Measurements from ENCODE around the gene TPH2. TPM values are rescaled to one million over a fixed set of nuclear protein-coding genes. Genes with fewer than 3 reads are reported as not detected.

TPH2 gene
- total RNA-seq, 1 donor from 2014 or later: not detected

DNA sequence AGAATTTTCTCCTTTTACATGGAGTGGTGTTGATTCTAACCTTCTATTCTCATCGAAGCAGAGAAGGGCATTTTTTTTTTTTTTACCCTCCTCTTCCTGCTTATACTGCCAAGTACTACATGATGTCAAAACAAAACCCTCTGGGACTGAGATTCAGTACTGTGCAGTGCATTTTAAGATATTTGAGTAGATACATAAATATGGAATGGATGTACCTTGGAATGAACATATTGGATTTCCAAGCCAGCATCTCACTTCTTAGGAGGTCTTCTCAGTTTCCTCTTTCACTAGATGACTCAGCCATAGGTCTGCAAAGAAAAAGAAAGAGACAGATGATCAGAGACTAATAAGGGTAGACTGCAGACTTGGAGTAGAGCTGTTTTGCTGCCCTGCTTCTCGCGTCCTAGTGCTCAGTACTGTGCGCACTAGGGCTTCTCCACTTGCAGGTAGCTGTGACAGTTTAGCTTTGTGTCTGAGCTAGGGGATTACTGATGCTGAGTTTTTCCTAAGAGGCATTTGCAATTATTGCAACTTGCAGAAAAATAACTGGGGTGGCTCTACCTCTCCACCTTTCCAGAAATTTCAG is 20.4 kb downstream of the TPH2 start:
- H3K27ac ChIP-seq: no peak overlapping the region
- intact Hi-C loops (cut with DNase I): no loop called here
- no peak for TF ChIP-seq CTCF (IDR thresholded peaks at IDR 0.05)
- H3K27me3 ChIP-seq: no peaks in the 10 kb centered on the region
- no peak overlapping the region for H3K4me3 ChIP-seq
- no peaks in the 10 kb centered on the region for H3K36me3 ChIP-seq
- H3K4me1 ChIP-seq: no peaks in the 10 kb centered on the region
- H3K9me3 ChIP-seq: no peaks in the 10 kb centered on the region
- DNase-seq (ENCODE audit: low spot score in 2 of 2): no peak

GRCh38 chr12:71967211-71967610 is 28.6 kb downstream of the TPH2 start:
- Histone ChIP-seq H3K27me3 (no peaks in the 10 kb centered on the region), H3K4me1 (no peaks in the 10 kb centered on the region), H3K4me3 (no peak overlapping the region), H3K27ac (no peak overlapping the region), H3K9me3 (no peaks in the 10 kb centered on the region), H3K36me3 (no peaks in the 10 kb centered on the region)
- intact Hi-C loops (cut with DNase I): no loop called here
- no peak for DNase-seq (ENCODE audit: low spot score in 2 of 2)
- TF ChIP-seq CTCF (IDR thresholded peaks at IDR 0.05): no peak

DNA sequence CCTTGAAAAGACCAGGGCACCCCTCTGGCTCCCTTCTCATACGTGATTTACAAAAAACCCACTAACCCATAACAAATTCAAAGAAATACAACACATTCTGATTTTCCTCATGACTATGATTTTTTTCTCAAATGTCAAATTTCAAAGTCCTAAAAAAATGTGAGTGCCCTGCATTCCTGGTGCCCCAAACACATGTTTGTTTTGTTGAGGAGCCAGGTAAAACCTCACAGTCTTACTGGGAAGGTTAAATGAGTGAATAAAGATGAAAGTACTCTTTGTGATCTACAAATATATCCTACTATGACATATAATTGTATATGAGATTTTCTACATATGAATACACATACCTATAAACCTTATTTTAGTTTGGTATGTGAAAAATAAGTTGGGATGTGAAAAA is 30.7 kb downstream of the TPH2 start:
- H3K36me3 ChIP-seq: no peaks in the 10 kb centered on the region
- TF ChIP-seq CTCF (IDR thresholded peaks at IDR 0.05): no peak
- no peaks in the 10 kb centered on the region for H3K9me3 ChIP-seq
- no peak overlapping the region for H3K27ac ChIP-seq
- intact Hi-C loops (cut with DNase I): no loop called here
- H3K27me3 ChIP-seq: no peaks in the 10 kb centered on the region
- H3K4me1 ChIP-seq: no peaks in the 10 kb centered on the region
- H3K4me3 ChIP-seq: no peak overlapping the region
- DNase-seq (ENCODE audit: low spot score in 2 of 2): no peak

DNA sequence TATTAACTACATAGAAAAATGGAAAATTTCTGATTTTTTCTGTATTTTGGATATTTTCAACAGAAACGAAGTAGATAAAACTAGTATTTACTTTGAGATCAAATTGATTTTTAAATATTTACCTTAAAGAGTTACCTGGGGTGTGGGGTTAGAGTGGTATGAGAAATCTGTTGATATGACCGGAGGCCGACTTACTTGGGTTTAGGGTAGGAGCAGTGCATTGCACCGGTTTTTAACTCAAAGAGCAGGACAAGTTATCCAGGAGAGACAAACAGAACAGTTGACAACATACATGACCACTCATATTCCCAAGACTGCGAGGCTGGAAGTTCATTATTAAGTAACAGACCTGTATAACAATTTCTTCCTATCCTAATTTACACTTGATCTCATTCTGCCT is 31.4 kb downstream of the TPH2 start:
- Histone ChIP-seq H3K27me3 (no peaks in the 10 kb centered on the region), H3K27ac (no peak overlapping the region), H3K4me1 (no peaks in the 10 kb centered on the region), H3K9me3 (no peaks in the 10 kb centered on the region), H3K36me3 (no peaks in the 10 kb centered on the region), H3K4me3 (no peak overlapping the region)
- no peak for DNase-seq (ENCODE audit: low spot score in 2 of 2)
- no peak for TF ChIP-seq CTCF (IDR thresholded peaks at IDR 0.05)
- intact Hi-C loops (cut with DNase I): no loop called here

- no peak for TF ChIP-seq CTCF (IDR thresholded peaks at IDR 0.05)
- no peaks in the 10 kb centered on the region for H3K36me3 ChIP-seq
- no peaks in the 10 kb centered on the region for H3K4me1 ChIP-seq
- H3K27me3 ChIP-seq: no peaks in the 10 kb centered on the region
- DNase-seq (ENCODE audit: low spot score in 2 of 2): no peak
- no peak overlapping the region for H3K27ac ChIP-seq
- no peaks in the 10 kb centered on the region for H3K9me3 ChIP-seq
- intact Hi-C loops (cut with DNase I): no loop called here
- H3K4me3 ChIP-seq: no peak overlapping the region
Measured at GRCh38 chr12:71972441-71973074, 33.9 kb downstream of the TPH2 start.
